IPS-20b (cell line): ENCODE data around the gene BFAR.

Experiments
- H3K27ac ChIP-seq: one replicate; pipeline ENCODE4 v1.5.1; 2013; ENCODE audit warnings: low read length
- H3K27me3 ChIP-seq: 2 replicates; pipeline ENCODE4 v1.6.1; 2013; ENCODE audit warnings: mild to moderate bottlenecking, low read length, inconsistent platforms; ENCODE audit not compliant: insufficient read depth
- H3K36me3 ChIP-seq: 2 replicates; pipeline ENCODE4 v1.6.1; 2013; ENCODE audit warnings: low read depth, mild to moderate bottlenecking, inconsistent platforms, low read length, moderate library complexity; ENCODE audit not compliant: insufficient read depth
- H3K4me1 ChIP-seq: 2 replicates; pipeline ENCODE4 v1.6.1; 2013; ENCODE audit warnings: mild to moderate bottlenecking, control low read depth, inconsistent platforms, low read length, moderate library complexity; ENCODE audit not compliant: insufficient read depth
- H3K4me3 ChIP-seq: 2 replicates; pipeline ENCODE4 v1.5.1; 2013; ENCODE audit warnings: mild to moderate bottlenecking, low read length, inconsistent platforms
- H3K9ac ChIP-seq: 2 replicates; pipeline ENCODE4 v1.6.1; 2013; ENCODE audit warnings: low read depth, mild to moderate bottlenecking, inconsistent platforms, low read length, moderate library complexity
- H3K9me3 ChIP-seq: 2 replicates; pipeline ENCODE4 v1.6.1; 2013; ENCODE audit warnings: mild to moderate bottlenecking, low read depth, low read length, inconsistent platforms; ENCODE audit not compliant: insufficient read depth

BFAR gene, protein sequence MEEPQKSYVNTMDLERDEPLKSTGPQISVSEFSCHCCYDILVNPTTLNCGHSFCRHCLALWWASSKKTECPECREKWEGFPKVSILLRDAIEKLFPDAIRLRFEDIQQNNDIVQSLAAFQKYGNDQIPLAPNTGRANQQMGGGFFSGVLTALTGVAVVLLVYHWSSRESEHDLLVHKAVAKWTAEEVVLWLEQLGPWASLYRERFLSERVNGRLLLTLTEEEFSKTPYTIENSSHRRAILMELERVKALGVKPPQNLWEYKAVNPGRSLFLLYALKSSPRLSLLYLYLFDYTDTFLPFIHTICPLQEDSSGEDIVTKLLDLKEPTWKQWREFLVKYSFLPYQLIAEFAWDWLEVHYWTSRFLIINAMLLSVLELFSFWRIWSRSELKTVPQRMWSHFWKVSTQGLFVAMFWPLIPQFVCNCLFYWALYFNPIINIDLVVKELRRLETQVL

GRCh38 chr16:14632693-14633569 lies at the start of gene BFAR:
Gene BFAR, plus strand, starts transcription at chr16:14632951. Its CDS starts 11,396 bp downstream, at chr16:14644347.
- no peaks in the 10 kb centered on the region for H3K9me3 ChIP-seq
- peaks cover 31% of the 10 kb centered on the region for H3K4me1 ChIP-seq
- peak within 1 kb of the TSS; percentile 68 for H3K27ac ChIP-seq

GRCh38 chr16:14585287-14585686 lies 47.5 kb upstream of the BFAR start:
- no peak overlapping the region for H3K9ac ChIP-seq
- H3K27ac ChIP-seq, result no peak overlapping the region
- H3K9me3 ChIP-seq, result no peaks in the 10 kb centered on the region
- no peak overlapping the region for H3K4me3 ChIP-seq
- no peaks in the 10 kb centered on the region for H3K27me3 ChIP-seq
- peaks cover 95% of the 10 kb centered on the region for H3K36me3 ChIP-seq
- no peaks in the 10 kb centered on the region for H3K4me1 ChIP-seq

More at GRCh38 chr16:14632693-14633569, at the start of gene BFAR:
- H3K27me3 ChIP-seq, result no peaks in the 10 kb centered on the region
- H3K4me3 ChIP-seq, result peak within 1 kb of the TSS; percentile 97
- peak within 1 kb of the TSS; percentile 97 for H3K9ac ChIP-seq
- peaks cover 20% of the 10 kb centered on the region for H3K36me3 ChIP-seq

GRCh38 chr16:14586637-14587305 lies 46.0 kb upstream of the BFAR start:
- Histone ChIP-seq H3K36me3 (peaks cover 93% of the 10 kb centered on the region), H3K9ac (no peak overlapping the region), H3K4me1 (no peaks in the 10 kb centered on the region), H3K9me3 (no peaks in the 10 kb centered on the region), H3K27ac (no peak overlapping the region), H3K27me3 (no peaks in the 10 kb centered on the region), H3K4me3 (no peak overlapping the region)

GRCh38 chr16:14600164-14600563 lies 32.6 kb upstream of the BFAR start:
- Histone ChIP-seq H3K36me3 (peaks cover 80% of the 10 kb centered on the region), H3K27me3 (no peaks in the 10 kb centered on the region), H3K4me3 (no peak overlapping the region), H3K27ac (no peak overlapping the region), H3K9ac (no peak overlapping the region), H3K9me3 (no peaks in the 10 kb centered on the region), H3K4me1 (no peaks in the 10 kb centered on the region)

- Histone ChIP-seq H3K4me3 (no peak overlapping the region), H3K27ac (no peak overlapping the region), H3K4me1 (no peaks in the 10 kb centered on the region), H3K9me3 (no peaks in the 10 kb centered on the region), H3K27me3 (no peaks in the 10 kb centered on the region), H3K36me3 (peaks cover 91% of the 10 kb centered on the region), H3K9ac (no peak overlapping the region)
These were observed 30.2 kb upstream of the BFAR start for GRCh38 chr16:14602443-14602963.

DNA sequence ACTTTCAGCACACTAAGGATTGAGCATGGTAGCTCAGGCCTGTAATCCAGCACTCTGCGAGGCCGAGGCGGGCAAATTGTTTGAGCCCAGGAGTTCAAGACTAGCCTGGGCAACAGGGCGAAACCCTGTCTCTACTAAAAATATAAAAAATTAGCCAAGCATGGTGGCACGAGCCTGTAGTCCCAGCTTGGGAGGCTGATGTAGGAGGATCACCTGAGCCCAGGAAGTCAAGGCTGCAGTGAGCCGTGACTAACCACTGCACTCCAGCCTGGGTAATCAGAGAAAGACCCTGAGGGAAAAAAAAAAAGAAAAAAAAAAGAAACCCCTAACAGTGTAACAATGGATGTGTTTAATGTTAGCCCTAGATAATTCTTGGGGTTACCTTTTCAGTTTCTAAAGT lies 26.6 kb upstream of the BFAR start:
- peaks cover 10% of the 10 kb centered on the region for H3K4me1 ChIP-seq
- no peaks in the 10 kb centered on the region for H3K27me3 ChIP-seq
- H3K27ac ChIP-seq, result no peak overlapping the region
- H3K4me3 ChIP-seq, result no peak overlapping the region
- H3K36me3 ChIP-seq, result peaks cover 94% of the 10 kb centered on the region
- H3K9ac ChIP-seq, result no peak overlapping the region
- H3K9me3 ChIP-seq, result no peaks in the 10 kb centered on the region

GRCh38 chr16:14608111-14608566 lies 24.6 kb upstream of the BFAR start:
- Histone ChIP-seq H3K9me3 (no peaks in the 10 kb centered on the region), H3K36me3 (peaks cover 84% of the 10 kb centered on the region), H3K4me1 (peaks cover 10% of the 10 kb centered on the region), H3K9ac (0 out of 2 replicates have a peak overlapping the region, but pooled peaks have one; percentile 22), H3K4me3 (no peak overlapping the region), H3K27ac (no peak overlapping the region), H3K27me3 (no peaks in the 10 kb centered on the region)

DNA sequence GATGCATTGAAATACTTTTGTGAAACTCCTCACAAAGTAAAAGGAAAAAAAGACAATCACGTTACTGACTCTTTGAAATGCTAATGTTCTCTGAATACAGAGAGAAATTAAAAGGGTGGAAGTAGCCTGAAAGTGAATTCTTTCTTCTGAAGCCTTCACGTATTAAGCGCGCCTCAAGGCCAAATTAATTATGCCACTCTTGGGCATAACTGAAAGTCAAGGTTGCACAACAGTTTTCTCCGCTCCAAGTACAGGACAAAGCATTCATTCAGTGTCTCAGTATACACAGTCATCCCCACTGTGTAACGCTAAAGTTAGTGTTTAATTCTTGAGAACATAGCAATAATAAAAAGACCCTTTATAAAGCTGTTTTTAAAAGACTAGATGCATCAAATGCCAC lies 24.1 kb upstream of the BFAR start:
- 0 out of 2 replicates have a peak overlapping the region, but pooled peaks have one; percentile 22 for H3K9ac ChIP-seq
- H3K4me3 ChIP-seq, result no peak overlapping the region
- peaks cover 10% of the 10 kb centered on the region for H3K4me1 ChIP-seq
- H3K27ac ChIP-seq, result no peak overlapping the region
- H3K36me3 ChIP-seq, result peaks cover 84% of the 10 kb centered on the region
- no peaks in the 10 kb centered on the region for H3K27me3 ChIP-seq
- no peaks in the 10 kb centered on the region for H3K9me3 ChIP-seq

DNA sequence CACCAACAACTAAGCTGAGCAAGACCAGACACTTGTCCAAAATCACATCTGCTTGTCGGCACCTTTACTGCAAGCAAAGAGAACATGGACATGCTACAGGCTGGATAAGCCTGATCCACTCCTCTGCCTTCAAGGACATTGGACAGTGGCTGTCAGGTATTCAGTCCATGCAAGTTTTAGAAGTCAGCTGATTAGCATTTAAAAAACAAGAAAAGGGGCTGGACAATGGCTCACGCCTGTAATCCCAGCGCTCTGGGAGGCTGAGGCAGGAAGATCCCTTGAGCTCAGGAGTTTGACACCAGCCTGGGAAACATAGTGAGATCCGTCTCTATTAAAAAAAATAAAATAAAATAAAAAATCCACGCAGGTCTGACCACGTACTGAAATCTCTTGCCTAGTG lies 23.0 kb upstream of the BFAR start:
- Histone ChIP-seq H3K27ac (no peak overlapping the region), H3K4me3 (no peak overlapping the region), H3K36me3 (peaks cover 87% of the 10 kb centered on the region)

GRCh38 chr16:14611660-14612059 lies 21.1 kb upstream of the BFAR start:
- H3K36me3 ChIP-seq, result peaks cover 88% of the 10 kb centered on the region
- no peaks in the 10 kb centered on the region for H3K27me3 ChIP-seq
- H3K9me3 ChIP-seq, result no peaks in the 10 kb centered on the region
- H3K4me3 ChIP-seq, result no peak overlapping the region
- no peak overlapping the region for H3K9ac ChIP-seq
- peaks cover 10% of the 10 kb centered on the region for H3K4me1 ChIP-seq
- H3K27ac ChIP-seq, result no peak overlapping the region

More for the DNA sequence above, 23.0 kb upstream of the BFAR start:
- Histone ChIP-seq H3K4me1 (peaks cover 10% of the 10 kb centered on the region), H3K9ac (no peak overlapping the region), H3K27me3 (no peaks in the 10 kb centered on the region), H3K9me3 (no peaks in the 10 kb centered on the region)

- Histone ChIP-seq H3K36me3 (peaks cover 84% of the 10 kb centered on the region), H3K27me3 (no peaks in the 10 kb centered on the region), H3K9me3 (no peaks in the 10 kb centered on the region)
These were observed 18.8 kb upstream of the BFAR start for GRCh38 chr16:14613991-14614390.

More at GRCh38 chr16:14613991-14614390, 18.8 kb upstream of the BFAR start:
- H3K9ac ChIP-seq, result no peak overlapping the region
- H3K4me1 ChIP-seq, result peaks cover 6% of the 10 kb centered on the region
- no peak overlapping the region for H3K27ac ChIP-seq
- H3K4me3 ChIP-seq, result no peak overlapping the region
